Natural killer cell (primary cell): ENCODE data around the gene KLHDC8A. TPM values are rescaled to one million over a fixed set of nuclear protein-coding genes. Genes with fewer than 3 reads are reported as not detected.
"Not testable (repeated sequence)": the region's sequence is repeated elsewhere in the genome, so short reads cannot be mapped to it uniquely, and the experiment has no call there.

ENCODE experiments used
- ATAC-seq, 3 donors: fragments of 150-1000 bp in 2 of 3; fragments of 200-7000 bp in 1 of 3; cut with Tn5 transposase; 1 replicate in 1 of 3; 2 replicates in 2 of 3; pipeline ENCODE4 v1.10.0; 2021; ENCODE audit warnings: mild to moderate bottlenecking in 2 of 3, moderate library complexity in 2 of 3
- DNase-seq, 2 donors: peaks; one replicate each; pipeline versions ENCODE4 v3.0.0 to v3.0.0-alpha.2; 2013 to 2021; ENCODE audit warnings: mixed read lengths in 1 of 2
- H3K27ac ChIP-seq: one replicate; pipeline ENCODE4 v1.5.1; 2013; ENCODE audit warnings: mild to moderate bottlenecking, low read length
- H3K27me3 ChIP-seq: one replicate; pipeline ENCODE4 v1.6.1; 2013; ENCODE audit warnings: low read length; ENCODE audit not compliant: control insufficient read depth, insufficient read depth
- H3K36me3 ChIP-seq: one replicate; pipeline ENCODE4 v1.6.1; 2013; ENCODE audit warnings: low read length; ENCODE audit not compliant: control insufficient read depth, insufficient read depth
- H3K4me1 ChIP-seq: one replicate; pipeline ENCODE4 v1.6.1; 2013; ENCODE audit warnings: low read length; ENCODE audit not compliant: control insufficient read depth, insufficient read depth
- H3K4me3 ChIP-seq: one replicate; pipeline ENCODE4 v1.5.1; 2013; ENCODE audit warnings: low read length
- H3K9me3 ChIP-seq: one replicate; pipeline ENCODE4 v1.6.1; 2013; ENCODE audit warnings: low read length; ENCODE audit not compliant: control insufficient read depth, insufficient read depth
- H3K27ac Mint-ChIP-seq, 2 donors: one replicate each; pipeline ENCODE4 v1.8.0; 2022; ENCODE audit warnings: mild to moderate bottlenecking in 2 of 2, mixed read lengths in 2 of 2, moderate library complexity in 1 of 2
- H3K27me3 Mint-ChIP-seq, 2 donors: one replicate each; pipeline ENCODE4 v1.8.0; 2022; ENCODE audit warnings: low read depth in 2 of 2, mixed read lengths in 2 of 2
- H3K36me3 Mint-ChIP-seq: one replicate; pipeline ENCODE4 v1.8.0; 2022; ENCODE audit warnings: mixed read lengths
- H3K4me1 Mint-ChIP-seq, 2 donors: one replicate each; pipeline ENCODE4 v1.8.0; 2022; ENCODE audit warnings: mixed read lengths in 2 of 2
- H3K4me3 Mint-ChIP-seq: one replicate; pipeline ENCODE4 v1.8.0; 2022; ENCODE audit warnings: mild to moderate bottlenecking, moderate library complexity, mixed read lengths
- H3K9me3 Mint-ChIP-seq, 2 donors: one replicate each; pipeline ENCODE4 v1.8.0; 2022; ENCODE audit warnings: mixed read lengths in 2 of 2
- CTCF ChIP-seq: fragments of 200-600 bp; IDR thresholded peaks from one replicate; pipeline ENCODE4 v1.8.0; 2022; ENCODE audit warnings: antibody characterized with exemption
- WGBS: methylation state at CpG from one replicate; pipeline ENCODE4 v1.1.7; 2013; ENCODE audit warnings: missing lambda C conversion rate; ENCODE audit not compliant: insufficient coverage; 5-methylcytosine and 5-hydroxymethylcytosine counted together
- intact Hi-C: fragments of 100-400 bp; cut with micrococcal nuclease; formaldehyde crosslinking; loops from one replicate; pipeline ENCODE4 v1.14.2; 2022
- total RNA-seq, 4 donors: library from RNA; stranded (reverse); fragments of 120-200 nt in 1 of 4; gene quantifications; one replicate each; pipeline versions ENCODE4 v1.2.3 to v1.2.4, GENCODE V29; 2013 to 2022

Gene KLHDC8A
- total RNA-seq, 3 donors from 2014 or later (not counting 1 experiment from before 2014, with no cell fraction given): not detected

GRCh38 chr1:205300149-205300548, 56.6 kb downstream of the KLHDC8A start:
- no peak for ATAC-seq
- peaks cover 31% of the 10 kb centered on the region for H3K4me1 ChIP-seq
- no peaks in the 10 kb centered on the region for H3K9me3 ChIP-seq
- no peaks in the 10 kb centered on the region for H3K27me3 Mint-ChIP-seq
- H3K36me3 Mint-ChIP-seq: peaks cover 8% of the 10 kb centered on the region
- peaks cover 41% of the 10 kb centered on the region for H3K36me3 ChIP-seq
- WGBS: 78% methylated on average over 9 of the region's 9 CpGs
- H3K27me3 ChIP-seq: no peaks in the 10 kb centered on the region
- no peaks in the 10 kb centered on the region for H3K9me3 Mint-ChIP-seq
- peak overlapping the region in 1 of 2 donors; percentile 62 for H3K27ac Mint-ChIP-seq
- DNase-seq: no peak
- intact Hi-C loops: no loop called here
- peaks cover 25 to 38% of the 10 kb centered on the region in 2 donors for H3K4me1 Mint-ChIP-seq
- H3K4me3 ChIP-seq: no peak overlapping the region
- H3K4me3 Mint-ChIP-seq: no peak overlapping the region
- TF ChIP-seq CTCF: no peak
- no peak overlapping the region for H3K27ac ChIP-seq

- Histone ChIP-seq H3K9me3 (no peaks in the 10 kb centered on the region), H3K27ac (no peak overlapping the region), H3K4me3 (no peak overlapping the region), H3K27me3 (no peaks in the 10 kb centered on the region), H3K36me3 (peaks cover 24% of the 10 kb centered on the region), H3K4me1 (peaks cover 42% of the 10 kb centered on the region)
- H3K27me3 Mint-ChIP-seq: no peaks in the 10 kb centered on the region
- ATAC-seq (no peak), DNase-seq (no peak)
- H3K9me3 Mint-ChIP-seq: no peaks in the 10 kb centered on the region
- 89% methylated on average over 8 of the region's 9 CpGs for WGBS
- TF ChIP-seq CTCF: no peak
- H3K27ac Mint-ChIP-seq: no peak overlapping the region
- H3K4me3 Mint-ChIP-seq: no peak overlapping the region
- intact Hi-C loops: no loop called here
- no peaks in the 10 kb centered on the region for H3K36me3 Mint-ChIP-seq
- peaks cover 29 to 45% of the 10 kb centered on the region in 2 donors for H3K4me1 Mint-ChIP-seq
Measured at GRCh38 chr1:205298191-205298994, 58.3 kb downstream of the KLHDC8A start.

GRCh38 chr1:205297546-205298177, 59.1 kb downstream of the KLHDC8A start:
- H3K4me1 Mint-ChIP-seq: peaks cover 32 to 50% of the 10 kb centered on the region in 2 donors
- H3K9me3 ChIP-seq, H3K4me3 ChIP-seq, H3K27me3 ChIP-seq, H3K27ac Mint-ChIP-seq, H3K9me3 Mint-ChIP-seq, H3K4me3 Mint-ChIP-seq, H3K36me3 Mint-ChIP-seq, H3K27me3 Mint-ChIP-seq, DNase-seq, H3K27ac ChIP-seq, ATAC-seq, intact Hi-C loops: not testable (repeated sequence)
- Histone ChIP-seq H3K4me1 (peaks cover 42% of the 10 kb centered on the region), H3K36me3 (peaks cover 17% of the 10 kb centered on the region)
- WGBS: 88% methylated on average over 5 of the region's 5 CpGs

GRCh38 chr1:205296154-205296553, 60.6 kb downstream of the KLHDC8A start:
- peaks cover 50% of the 10 kb centered on the region for H3K4me1 ChIP-seq

More at GRCh38 chr1:205296154-205296553, 60.6 kb downstream of the KLHDC8A start:
- no peak overlapping the region for H3K4me3 Mint-ChIP-seq
- no peaks in the 10 kb centered on the region for H3K27me3 ChIP-seq
- H3K9me3 ChIP-seq: no peaks in the 10 kb centered on the region
- peaks cover 38 to 48% of the 10 kb centered on the region in 2 donors for H3K4me1 Mint-ChIP-seq
- no peak for TF ChIP-seq CTCF
- DNase-seq (no peak), ATAC-seq (no peak)
- H3K27ac Mint-ChIP-seq: peak overlapping the region in 1 of 2 donors; percentile 8
- no peak overlapping the region for H3K27ac ChIP-seq
- H3K27me3 Mint-ChIP-seq: no peaks in the 10 kb centered on the region
- no peaks in the 10 kb centered on the region for H3K9me3 Mint-ChIP-seq
- H3K36me3 ChIP-seq: peaks cover 5% of the 10 kb centered on the region
- intact Hi-C loops: no loop called here
- H3K36me3 Mint-ChIP-seq: no peaks in the 10 kb centered on the region
- no peak overlapping the region for H3K4me3 ChIP-seq
- 50% methylated on average over 2 of the region's 2 CpGs for WGBS
